ENCODE data around the gene OLFML1. TPM values are rescaled to one million over a fixed set of nuclear protein-coding genes. Genes with fewer than 3 reads are reported as not detected.

Gene OLFML1
- total RNA-seq, 1 donor from 2014 or later, result not detected

GRCh38 chr11:7540830-7541555, 55.7 kb downstream of the OLFML1 start:
- no peaks in the 10 kb centered on the region for H3K36me3 Mint-ChIP-seq (ENCODE audit: low read depth, unreplicated experiment)
- H3K4me1 Mint-ChIP-seq (ENCODE audit: low read depth, unreplicated experiment), result no peaks in the 10 kb centered on the region
- no peaks in the 10 kb centered on the region for H3K9me3 ChIP-seq (ENCODE audit: insufficient read depth, low read depth, low read length)
- no peaks in the 10 kb centered on the region for H3K4me1 ChIP-seq (ENCODE audit: insufficient read depth, low read length)
- H3K9ac ChIP-seq (ENCODE audit: low read length), result no peak overlapping the region
- FAIRE-seq (no peak), DNase-seq (ENCODE audit: low read depth) (no peak)
- H3K36me3 ChIP-seq (ENCODE audit: insufficient read depth, low read length), result no peaks in the 10 kb centered on the region
- H3K27ac Mint-ChIP-seq (ENCODE audit: unreplicated experiment), result no peak overlapping the region
- peaks cover 56% of the 10 kb centered on the region for H3K27me3 Mint-ChIP-seq (ENCODE audit: low read depth, unreplicated experiment)
- no peaks in the 10 kb centered on the region for H4K20me1 ChIP-seq (ENCODE audit: insufficient read depth, low read length)
- no peaks in the 10 kb centered on the region for H3K9me3 Mint-ChIP-seq (ENCODE audit: unreplicated experiment)
- H2AFZ ChIP-seq (ENCODE audit: low read depth, low read length), result no peak overlapping the region
- H3K79me2 ChIP-seq (ENCODE audit: insufficient read depth, low read length), result no peaks in the 10 kb centered on the region
- H3K27ac ChIP-seq (ENCODE audit: low read depth, low read length), result no peak overlapping the region
- peaks cover 2% of the 10 kb centered on the region for H3K27me3 ChIP-seq (ENCODE audit: insufficient read depth, low read length)
- H3K4me3 ChIP-seq (ENCODE audit: insufficient read depth, low read depth, low read length), result no peak overlapping the region
- no peak overlapping the region for H3K4me3 Mint-ChIP-seq (ENCODE audit: unreplicated experiment)
- TF ChIP-seq CTCF (IDR thresholded peaks at IDR 0.05; ENCODE audit: insufficient read depth, low read depth, low read length) (no peak), EZH2 (IDR thresholded peaks at IDR 0.05; ENCODE audit: insufficient read depth, low read length) (no peak)
- H3K4me2 ChIP-seq (ENCODE audit: low read length), result no peak overlapping the region

- H3K27ac Mint-ChIP-seq (ENCODE audit: unreplicated experiment), result no peak overlapping the region
- Histone ChIP-seq H3K27ac (ENCODE audit: low read depth, low read length) (no peak overlapping the region), H3K79me2 (ENCODE audit: insufficient read depth, low read length) (no peaks in the 10 kb centered on the region), H3K4me1 (ENCODE audit: insufficient read depth, low read length) (no peaks in the 10 kb centered on the region), H3K9me3 (ENCODE audit: insufficient read depth, low read depth, low read length) (no peaks in the 10 kb centered on the region), H3K9ac (ENCODE audit: low read length) (no peak overlapping the region), H3K27me3 (ENCODE audit: insufficient read depth, low read length) (peaks cover 2% of the 10 kb centered on the region), H3K36me3 (ENCODE audit: insufficient read depth, low read length) (no peaks in the 10 kb centered on the region), H3K4me2 (ENCODE audit: low read length) (no peak overlapping the region), H4K20me1 (ENCODE audit: insufficient read depth, low read length) (no peaks in the 10 kb centered on the region), H2AFZ (ENCODE audit: low read depth, low read length) (no peak overlapping the region), H3K4me3 (ENCODE audit: insufficient read depth, low read depth, low read length) (no peak overlapping the region)
- FAIRE-seq (no peak), DNase-seq (ENCODE audit: low read depth) (no peak)
- peaks cover 33% of the 10 kb centered on the region for H3K27me3 Mint-ChIP-seq (ENCODE audit: low read depth, unreplicated experiment)
- TF ChIP-seq CTCF (IDR thresholded peaks at IDR 0.05; ENCODE audit: insufficient read depth, low read depth, low read length) (no peak), EZH2 (IDR thresholded peaks at IDR 0.05; ENCODE audit: insufficient read depth, low read length) (no peak)
- no peak overlapping the region for H3K4me3 Mint-ChIP-seq (ENCODE audit: unreplicated experiment)
- H3K4me1 Mint-ChIP-seq (ENCODE audit: low read depth, unreplicated experiment), result no peaks in the 10 kb centered on the region
- H3K36me3 Mint-ChIP-seq (ENCODE audit: low read depth, unreplicated experiment), result no peaks in the 10 kb centered on the region
- no peaks in the 10 kb centered on the region for H3K9me3 Mint-ChIP-seq (ENCODE audit: unreplicated experiment)
Measured at GRCh38 chr11:7543302-7543701, 58.0 kb downstream of the OLFML1 start.

GRCh38 chr11:7544021-7544420, 58.7 kb downstream of the OLFML1 start:
- H3K79me2 ChIP-seq (ENCODE audit: insufficient read depth, low read length), result no peaks in the 10 kb centered on the region
- Mint-ChIP-seq H3K9me3 (ENCODE audit: unreplicated experiment) (no peaks in the 10 kb centered on the region), H3K36me3 (ENCODE audit: low read depth, unreplicated experiment) (no peaks in the 10 kb centered on the region), H3K27me3 (ENCODE audit: low read depth, unreplicated experiment) (peaks cover 30% of the 10 kb centered on the region), H3K27ac (ENCODE audit: unreplicated experiment) (no peak overlapping the region), H3K4me3 (ENCODE audit: unreplicated experiment) (no peak overlapping the region), H3K4me1 (ENCODE audit: low read depth, unreplicated experiment) (no peaks in the 10 kb centered on the region)
- FAIRE-seq (no peak), DNase-seq (ENCODE audit: low read depth) (no peak)
- no peak overlapping the region for H3K4me2 ChIP-seq (ENCODE audit: low read length)
- H3K36me3 ChIP-seq (ENCODE audit: insufficient read depth, low read length), result no peaks in the 10 kb centered on the region
- no peak overlapping the region for H3K4me3 ChIP-seq (ENCODE audit: insufficient read depth, low read depth, low read length)
- H3K4me1 ChIP-seq (ENCODE audit: insufficient read depth, low read length), result no peaks in the 10 kb centered on the region
- H2AFZ ChIP-seq (ENCODE audit: low read depth, low read length), result no peak overlapping the region
- H3K27ac ChIP-seq (ENCODE audit: low read depth, low read length), result no peak overlapping the region
- peaks cover 2% of the 10 kb centered on the region for H3K27me3 ChIP-seq (ENCODE audit: insufficient read depth, low read length)
- TF ChIP-seq CTCF (IDR thresholded peaks at IDR 0.05; ENCODE audit: insufficient read depth, low read depth, low read length), result no peak
- no peak for TF ChIP-seq EZH2 (IDR thresholded peaks at IDR 0.05; ENCODE audit: insufficient read depth, low read length)
- no peak overlapping the region for H3K9ac ChIP-seq (ENCODE audit: low read length)
- no peaks in the 10 kb centered on the region for H3K9me3 ChIP-seq (ENCODE audit: insufficient read depth, low read depth, low read length)
- no peaks in the 10 kb centered on the region for H4K20me1 ChIP-seq (ENCODE audit: insufficient read depth, low read length)
